HG02884 (cell line): ENCODE results near the gene SMAD2.
A peak's percentile ranks its signal among the peaks of the same experiment; 100 is the strongest.

Experiments used
- ATAC-seq: cut with Tn5 transposase; IDR thresholded peaks from one replicate; pipeline ENCODE4 v1.9.1; 2021; ENCODE audit warnings: mild to moderate bottlenecking, moderate library complexity; ENCODE audit not compliant: unreplicated experiment

The SMAD2 gene

GRCh38 chr18:47932603-47933002 lies 2.1 kb upstream of the SMAD2 start:
- ATAC-seq: no peak

- no peak for ATAC-seq
Measured at GRCh38 chr18:47932190-47932589, 1.7 kb upstream of the SMAD2 start.

- ATAC-seq: no peak
Measured at GRCh38 chr18:47931718-47932103, 1.3 kb upstream of the SMAD2 start.

GRCh38 chr18:47930931-47931717 lies 665 bp upstream of the SMAD2 start:
- ATAC-seq: peak; percentile 86

GRCh38 chr18:47929681-47930198 lies 719 bp downstream of the SMAD2 start:
- peak; percentile 4 for ATAC-seq

GRCh38 chr18:47928466-47928865 lies 2.0 kb downstream of the SMAD2 start:
- no peak for ATAC-seq

- no peak for ATAC-seq
Measured at GRCh38 chr18:47926101-47926850, 4.2 kb downstream of the SMAD2 start.

- no peak for ATAC-seq
Measured at GRCh38 chr18:47919916-47920315, 10.5 kb downstream of the SMAD2 start.

- ATAC-seq: no peak
Measured at GRCh38 chr18:47917923-47918610, 12.4 kb downstream of the SMAD2 start.

- no peak for ATAC-seq
Measured at GRCh38 chr18:47915930-47916329, 14.5 kb downstream of the SMAD2 start.

- ATAC-seq: no peak
Measured at GRCh38 chr18:47915229-47915628, 15.2 kb downstream of the SMAD2 start.

- ATAC-seq: no peak
Measured at GRCh38 chr18:47912794-47913585, 17.5 kb downstream of the SMAD2 start.

GRCh38 chr18:47912343-47912742 lies 18.1 kb downstream of the SMAD2 start:
- ATAC-seq: no peak

GRCh38 chr18:47911877-47912276 lies 18.6 kb downstream of the SMAD2 start:
- ATAC-seq: no peak

GRCh38 chr18:47909484-47909883 lies 21.0 kb downstream of the SMAD2 start:
- ATAC-seq: no peak

- ATAC-seq: no peak
Measured at GRCh38 chr18:47908592-47908991, 21.9 kb downstream of the SMAD2 start.

GRCh38 chr18:47906408-47906807 lies 24.1 kb downstream of the SMAD2 start:
- no peak for ATAC-seq

GRCh38 chr18:47903809-47904208 lies 26.6 kb downstream of the SMAD2 start:
- no peak for ATAC-seq

GRCh38 chr18:47901624-47902362 lies 28.7 kb downstream of the SMAD2 start:
- peak; percentile 90 for ATAC-seq
